Raji (cell line): ENCODE results near the gene BUB1.

Experiments
- POLR2A ChIP-seq: IDR thresholded peaks from 2 replicates; pipeline ENCODE4 v1.6.1; 2011; ENCODE audit warnings: low read depth, low read length, control low read depth; ENCODE audit not compliant: insufficient read depth

BUB1 gene

GRCh38 chr2:110702514-110703380, 24.9 kb upstream of the BUB1 start:
- no peak for TF ChIP-seq POLR2A

GRCh38 chr2:110691612-110692258, 13.9 kb upstream of the BUB1 start:
- no peak for TF ChIP-seq POLR2A

GRCh38 chr2:110690083-110690965, 12.5 kb upstream of the BUB1 start:
- no peak for TF ChIP-seq POLR2A

- no peak for TF ChIP-seq POLR2A
These were observed 10.8 kb upstream of the BUB1 start for GRCh38 chr2:110688594-110689091.

GRCh38 chr2:110682872-110683271, 5.0 kb upstream of the BUB1 start:
- no peak for TF ChIP-seq POLR2A

- no peak for TF ChIP-seq POLR2A
These were observed 4.4 kb upstream of the BUB1 start for GRCh38 chr2:110682267-110682666.

- TF ChIP-seq POLR2A: no peak
These were observed 2.8 kb upstream of the BUB1 start for GRCh38 chr2:110680709-110681108.

- no peak for TF ChIP-seq POLR2A
These were observed 2.0 kb upstream of the BUB1 start for GRCh38 chr2:110679865-110680264.

GRCh38 chr2:110679337-110679707, 1.5 kb upstream of the BUB1 start:
- no peak for TF ChIP-seq POLR2A

- no peak for TF ChIP-seq POLR2A
These were observed 834 bp upstream of the BUB1 start for GRCh38 chr2:110678457-110679336.

- no peak for TF ChIP-seq POLR2A
These were observed 783 bp downstream of the BUB1 start for GRCh38 chr2:110677080-110677479.

GRCh38 chr2:110675679-110676078, 2.2 kb downstream of the BUB1 start:
- TF ChIP-seq POLR2A: no peak

GRCh38 chr2:110674620-110675555, 3.0 kb downstream of the BUB1 start:
- peak; percentile 29; the same call in 1 of the 2 replicates for TF ChIP-seq POLR2A

- no peak for TF ChIP-seq POLR2A
These were observed 4.7 kb downstream of the BUB1 start for GRCh38 chr2:110673201-110673600.

- no peak for TF ChIP-seq POLR2A
These were observed 7.0 kb downstream of the BUB1 start for GRCh38 chr2:110670826-110671225.
